ENCODE measurements around the gene CNTF. TPM values are rescaled to one million over a fixed set of nuclear protein-coding genes. Genes with fewer than 3 reads are reported as not detected.
A peak's percentile ranks its signal among the peaks of the same experiment; 100 is the strongest.

CNTF gene
- total RNA-seq, 1 donor from 2014 or later = 1.2 TPM

GRCh38 chr11:58641803-58642581, 19.5 kb downstream of the CNTF start:
- no peak for DNase-seq (ENCODE audit: low read depth in 2 of 2)

- no peak for DNase-seq (ENCODE audit: low read depth in 2 of 2)
Measured at GRCh38 chr11:58645854-58646253, 23.4 kb downstream of the CNTF start.

GRCh38 chr11:58647141-58647699, 24.8 kb downstream of the CNTF start:
- DNase-seq (ENCODE audit: low read depth in 2 of 2) = no peak

GRCh38 chr11:58647866-58648265, 25.4 kb downstream of the CNTF start:
- no peak for DNase-seq (ENCODE audit: low read depth in 2 of 2)

GRCh38 chr11:58649623-58650022, 27.2 kb downstream of the CNTF start:
- no peak for DNase-seq (ENCODE audit: low read depth in 2 of 2)

GRCh38 chr11:58650496-58650895, 28.0 kb downstream of the CNTF start:
- no peak for DNase-seq (ENCODE audit: low read depth in 2 of 2)

- DNase-seq (ENCODE audit: low read depth in 2 of 2) = no peak
Measured at GRCh38 chr11:58652726-58653280, 30.3 kb downstream of the CNTF start.

- peak; percentile 55 to 73 for DNase-seq (ENCODE audit: low read depth in 2 of 2)
Measured at GRCh38 chr11:58654079-58654907, 31.8 kb downstream of the CNTF start.

- no peak for DNase-seq (ENCODE audit: low read depth in 2 of 2)
Measured at GRCh38 chr11:58654908-58655296, 32.4 kb downstream of the CNTF start.

GRCh38 chr11:58656348-58656747, 33.9 kb downstream of the CNTF start:
- DNase-seq (ENCODE audit: low read depth in 2 of 2) = no peak

- no peak for DNase-seq (ENCODE audit: low read depth in 2 of 2)
Measured at GRCh38 chr11:58658623-58659022, 36.2 kb downstream of the CNTF start.

- no peak for DNase-seq (ENCODE audit: low read depth in 2 of 2)
Measured at GRCh38 chr11:58659404-58659803, 36.9 kb downstream of the CNTF start.

- DNase-seq (ENCODE audit: low read depth in 2 of 2) = no peak
Measured at GRCh38 chr11:58659910-58660570, 37.6 kb downstream of the CNTF start.

- no peak for DNase-seq (ENCODE audit: low read depth in 2 of 2)
Measured at GRCh38 chr11:58671983-58672633, 49.6 kb downstream of the CNTF start.

GRCh38 chr11:58674609-58675008, 52.1 kb downstream of the CNTF start:
- DNase-seq (ENCODE audit: low read depth in 2 of 2) = peak in 1 of 2 donors; percentile 4

Other genes starting within 250 kb of the CNTF start
- not detected in 2 replicates for gene OR5B3, start 215.8 kb upstream of the CNTF start, total RNA-seq
- gene OR5B2, start 194.5 kb upstream of the CNTF start, total RNA-seq = not detected in 2 replicates
- not detected in 2 replicates for gene OR5B12, start 180.4 kb upstream of the CNTF start, total RNA-seq
- gene OR5B21, start 114.6 kb upstream of the CNTF start, total RNA-seq = not detected in 2 replicates
- 2.0 and 2.4 TPM in 2 replicates for gene LPXN, start 46.8 kb upstream of the CNTF start, total RNA-seq
- gene ZFP91, start 43.6 kb upstream of the CNTF start, total RNA-seq = 35.2 and 35.3 TPM in 2 replicates
- not detected in 2 replicates for gene GLYAT, start 109.3 kb downstream of the CNTF start, total RNA-seq
- gene GLYATL2, start 222.0 kb downstream of the CNTF start, total RNA-seq = under 0.01 and 0.13 TPM in 2 replicates